Astrocyte of the cerebellum (primary cell): ENCODE data around the gene CEMIP2.

Experiments used
- DNase-seq: peaks from one replicate; pipeline ENCODE4 v3.0.0-alpha.2; 2011; ENCODE audit warnings: low read depth
- H3K4me3 ChIP-seq: 2 replicates; pipeline ENCODE4 v1.5.1; 2011; ENCODE audit warnings: mild to moderate bottlenecking, low read depth, low read length, moderate library complexity
- in situ Hi-C: cut with HindIII; loops from 2 replicates; pipeline ENCODE4 v1.10.0; 2017; ENCODE audit warnings: low sequenced_read_pairs
- TF ChIP-seq, protein P1 (sequence below): IDR thresholded peaks from 2 replicates; pipeline ENCODE4 v1.5.1; 2012; ENCODE audit warnings: low read length, low read depth, moderate library complexity, mild to moderate bottlenecking; ENCODE audit errors: missing control alignments

Gene CEMIP2

GRCh38 chr9:71690689-71691435 is 77.5 kb downstream of the CEMIP2 start:
- H3K4me3 ChIP-seq, result no peak overlapping the region
- no peak for DNase-seq
- TF ChIP-seq, protein P1, sequence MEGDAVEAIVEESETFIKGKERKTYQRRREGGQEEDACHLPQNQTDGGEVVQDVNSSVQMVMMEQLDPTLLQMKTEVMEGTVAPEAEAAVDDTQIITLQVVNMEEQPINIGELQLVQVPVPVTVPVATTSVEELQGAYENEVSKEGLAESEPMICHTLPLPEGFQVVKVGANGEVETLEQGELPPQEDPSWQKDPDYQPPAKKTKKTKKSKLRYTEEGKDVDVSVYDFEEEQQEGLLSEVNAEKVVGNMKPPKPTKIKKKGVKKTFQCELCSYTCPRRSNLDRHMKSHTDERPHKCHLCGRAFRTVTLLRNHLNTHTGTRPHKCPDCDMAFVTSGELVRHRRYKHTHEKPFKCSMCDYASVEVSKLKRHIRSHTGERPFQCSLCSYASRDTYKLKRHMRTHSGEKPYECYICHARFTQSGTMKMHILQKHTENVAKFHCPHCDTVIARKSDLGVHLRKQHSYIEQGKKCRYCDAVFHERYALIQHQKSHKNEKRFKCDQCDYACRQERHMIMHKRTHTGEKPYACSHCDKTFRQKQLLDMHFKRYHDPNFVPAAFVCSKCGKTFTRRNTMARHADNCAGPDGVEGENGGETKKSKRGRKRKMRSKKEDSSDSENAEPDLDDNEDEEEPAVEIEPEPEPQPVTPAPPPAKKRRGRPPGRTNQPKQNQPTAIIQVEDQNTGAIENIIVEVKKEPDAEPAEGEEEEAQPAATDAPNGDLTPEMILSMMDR, result no peak
- in situ Hi-C loops, result no loop called here

DNA sequence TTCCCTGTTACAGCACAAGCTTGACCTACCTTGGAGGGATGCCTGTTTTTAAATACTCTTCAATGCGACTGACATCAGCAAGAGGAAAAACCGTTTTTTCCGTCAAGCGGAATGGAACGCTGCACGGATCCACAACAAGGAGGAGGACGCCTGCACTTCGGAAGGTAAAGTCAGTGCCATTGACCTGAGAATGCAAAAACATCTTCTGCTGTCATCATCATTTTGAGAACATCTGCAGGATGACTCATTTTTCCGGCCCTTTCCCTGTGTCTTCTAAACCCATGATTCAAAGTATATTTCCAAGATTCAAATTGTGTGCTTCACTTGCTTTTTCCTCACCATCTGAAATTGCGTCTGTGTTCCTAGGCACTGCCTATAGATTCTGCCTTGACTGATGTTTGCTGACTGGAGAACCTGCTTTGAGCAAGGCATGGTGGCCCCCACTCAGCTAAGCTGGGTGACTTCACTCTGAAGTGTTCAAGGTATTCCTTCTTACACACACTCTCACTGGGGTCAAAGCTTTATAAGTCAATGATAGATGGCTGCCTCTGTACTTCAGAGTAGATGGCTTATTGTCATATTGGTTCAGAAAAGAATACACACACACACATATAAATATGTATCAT is 78.1 kb downstream of the CEMIP2 start:
- in situ Hi-C loops, result no loop called here
- TF ChIP-seq, protein P1, result no peak
- H3K4me3 ChIP-seq, result no peak overlapping the region
- no peak for DNase-seq

GRCh38 chr9:71687676-71688075 is 80.6 kb downstream of the CEMIP2 start:
- TF ChIP-seq, protein P1, result no peak
- DNase-seq, result no peak
- in situ Hi-C loops, result loop anchor here (10.0 kb wide), 1 partner anchor 67 kb away; no protein-coding TSS in a partner anchor

DNA sequence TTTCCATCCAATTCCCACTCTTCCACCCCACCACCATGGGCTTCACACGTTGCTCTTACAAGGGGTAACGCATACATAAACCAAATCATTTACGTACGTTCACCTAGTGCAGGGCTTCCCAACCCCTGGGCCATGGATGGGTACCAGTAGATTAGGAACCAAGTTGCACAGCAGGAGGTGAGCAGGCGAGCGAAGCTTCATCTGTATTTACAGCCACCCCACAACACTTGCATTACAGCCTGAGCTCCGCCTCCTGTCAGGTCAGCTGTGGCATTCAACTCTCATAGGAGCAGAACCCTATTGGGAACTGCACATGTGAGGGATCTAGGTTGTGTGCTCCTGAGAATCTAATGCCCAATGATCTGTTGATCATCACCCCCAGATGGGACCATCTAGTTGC is 82.3 kb downstream of the CEMIP2 start:
- TF ChIP-seq, protein P1, result no peak
- in situ Hi-C loops, result loop anchor here (10.0 kb wide), 1 partner anchor 69 kb away; no protein-coding TSS in a partner anchor
- DNase-seq, result no peak
- H3K4me3 ChIP-seq, result no peak overlapping the region

More at GRCh38 chr9:71687676-71688075, 80.6 kb downstream of the CEMIP2 start:
- H3K4me3 ChIP-seq, result no peak overlapping the region

GRCh38 chr9:71685394-71685793 is 82.9 kb downstream of the CEMIP2 start:
- TF ChIP-seq, protein P1, result no peak
- no peak for DNase-seq
- in situ Hi-C loops, result loop anchor here (10.0 kb wide), 1 partner anchor 69 kb away; no protein-coding TSS in a partner anchor
- no peak overlapping the region for H3K4me3 ChIP-seq

DNA sequence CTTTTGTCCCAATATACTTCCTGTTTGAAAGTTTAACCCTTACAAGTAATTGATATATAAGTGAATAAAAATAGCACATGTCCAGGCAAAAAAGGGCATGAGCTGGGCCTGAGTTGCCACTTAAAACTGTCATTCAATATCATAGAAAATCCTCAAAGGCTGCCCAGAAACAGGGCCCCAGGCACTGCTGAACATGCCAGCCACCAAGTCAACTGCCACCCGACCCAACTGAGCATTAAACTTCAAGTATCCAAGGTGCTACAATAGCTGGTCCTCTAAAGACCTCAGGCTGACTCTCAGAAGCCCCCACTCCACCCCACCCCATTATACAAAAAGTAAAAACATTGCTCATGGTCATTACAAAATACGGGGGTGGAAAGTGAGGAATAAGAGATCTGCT is 83.7 kb downstream of the CEMIP2 start:
- no peak for DNase-seq
- in situ Hi-C loops, result loop anchor here (10.0 kb wide), 1 partner anchor 70 kb away; no protein-coding TSS in a partner anchor
- no peak overlapping the region for H3K4me3 ChIP-seq
- TF ChIP-seq, protein P1, result no peak
